ENCODE results near the gene HKDC1. TPM values are rescaled to one million over a fixed set of nuclear protein-coding genes. Genes with fewer than 3 reads are reported as not detected.
"Not testable (repeated sequence)": the region's sequence is repeated elsewhere in the genome, so short reads cannot be mapped to it uniquely, and the experiment has no call there.

Gene HKDC1
- polyA plus RNA-seq, 1 of the 3 experiments (the other 2 are of a cell fraction) = 0.10 TPM

GRCh38 chr10:69307434-69307833 lies 87.3 kb downstream of the HKDC1 start:
- WGBS (ENCODE audit: low lambda C conversion rate) = 66% methylated on average over 4 of the region's 4 CpGs
- Histone ChIP-seq H3K36me3 (replicated peaks in 1 of 2; ENCODE audit: control insufficient read depth in 1 of 2, insufficient read depth in 2 of 2, low read length in 1 of 2) (no peaks in the 10 kb centered on the region), H3K4me3 (ENCODE audit: low read depth in 2 of 2, low read length in 1 of 2) (no peak overlapping the region), H3K4me1 (ENCODE audit: control insufficient read depth in 1 of 2, insufficient read depth in 2 of 2, low read depth in 1 of 2, low read length in 1 of 2) (no peaks in the 10 kb centered on the region; a peak in 1 of 4 replicates), H3F3A (replicated peaks; ENCODE audit: insufficient read depth) (no peaks in the 10 kb centered on the region), H4K20me1 (ENCODE audit: insufficient read depth) (no peaks in the 10 kb centered on the region), H3K9ac (no peak overlapping the region), H3K4me2 (no peak overlapping the region), H3K27ac (ENCODE audit: low read depth in 2 of 2, low read length in 1 of 2) (no peak overlapping the region), H3K79me2 (ENCODE audit: insufficient read depth) (no peaks in the 10 kb centered on the region), H3K9me3 (no peaks in the 10 kb centered on the region), H2AFZ (ENCODE audit: low read depth) (no peak overlapping the region), H3K9me2 (no peaks in the 10 kb centered on the region), H3K27me3 (ENCODE audit: insufficient read depth) (no peaks in the 10 kb centered on the region)
- no peak for TF ChIP-seq FOXM1 (IDR thresholded peaks at IDR 0.05; ENCODE audit: low read depth)
- TF ChIP-seq NFIC (IDR thresholded peaks at IDR 0.05; ENCODE audit: borderline replicate concordance) = no peak
- TF ChIP-seq ELF1 (IDR thresholded peaks at IDR 0.05) = no peak
- no peak for TF ChIP-seq MEF2A (IDR thresholded peaks at IDR 0.05; ENCODE audit: borderline replicate concordance, low read depth)
- no peak for TF ChIP-seq FOSL2 (IDR thresholded peaks at IDR 0.05; ENCODE audit: borderline replicate concordance, low read depth)
- no peak for TF ChIP-seq YY1 (IDR thresholded peaks at IDR 0.05; ENCODE audit: low read depth)
- no peak for TF ChIP-seq TEAD4 (IDR thresholded peaks at IDR 0.05; ENCODE audit: borderline replicate concordance, insufficient read depth)
- TF ChIP-seq TCF12 (IDR thresholded peaks at IDR 0.05) = no peak
- TF ChIP-seq USF1 (IDR thresholded peaks at IDR 0.05; ENCODE audit: borderline replicate concordance, low read depth) = no peak
- no peak for TF ChIP-seq SIN3A (IDR thresholded peaks at IDR 0.05; ENCODE audit: borderline replicate concordance, low read depth, low read length)
- no peak for TF ChIP-seq USF2 (IDR thresholded peaks at IDR 0.05; ENCODE audit: borderline replicate concordance, low read depth, low read length)
- no peak for TF ChIP-seq ZBTB33 (IDR thresholded peaks at IDR 0.05; ENCODE audit: borderline replicate concordance, low read depth)
- no peak for TF ChIP-seq JUND (IDR thresholded peaks at IDR 0.05)
- ChIA-PET CTCF (interaction anchor here (1.5 kb wide), 1 partner anchor 23 kb away, joined by 4 read pairs; no protein-coding TSS in a partner anchor), POLR2A (no interaction called here)
- DNase-seq = no peak

GRCh38 chr10:69308304-69308703 lies 88.2 kb downstream of the HKDC1 start:
- CTCF ChIA-PET = interaction anchor here (1.5 kb wide), 1 partner anchor 24 kb away, joined by 4 read pairs; no protein-coding TSS in a partner anchor
- H3K9ac ChIP-seq; H3K27me3 ChIP-seq (ENCODE audit: insufficient read depth); POLR2A ChIA-PET; H3F3A ChIP-seq (replicated peaks; ENCODE audit: insufficient read depth); H2AFZ ChIP-seq (ENCODE audit: low read depth); H3K27ac ChIP-seq (ENCODE audit: low read depth in 2 of 2, low read length in 1 of 2); H3K4me3 ChIP-seq (ENCODE audit: low read depth in 2 of 2, low read length in 1 of 2); H3K36me3 ChIP-seq (replicated peaks in 1 of 2; ENCODE audit: control insufficient read depth in 1 of 2, insufficient read depth in 2 of 2, low read length in 1 of 2); H3K4me1 ChIP-seq (ENCODE audit: control insufficient read depth in 1 of 2, insufficient read depth in 2 of 2, low read depth in 1 of 2, low read length in 1 of 2); H3K9me3 ChIP-seq; H3K79me2 ChIP-seq (ENCODE audit: insufficient read depth); DNase-seq; H3K4me2 ChIP-seq; H4K20me1 ChIP-seq (ENCODE audit: insufficient read depth); H3K9me2 ChIP-seq: not testable (repeated sequence)
- 87% methylated on average over 10 of the region's 10 CpGs for WGBS (ENCODE audit: low lambda C conversion rate)

All from SK-N-SH (cell line).